ENCODE data around the gene TACC2.

DNA sequence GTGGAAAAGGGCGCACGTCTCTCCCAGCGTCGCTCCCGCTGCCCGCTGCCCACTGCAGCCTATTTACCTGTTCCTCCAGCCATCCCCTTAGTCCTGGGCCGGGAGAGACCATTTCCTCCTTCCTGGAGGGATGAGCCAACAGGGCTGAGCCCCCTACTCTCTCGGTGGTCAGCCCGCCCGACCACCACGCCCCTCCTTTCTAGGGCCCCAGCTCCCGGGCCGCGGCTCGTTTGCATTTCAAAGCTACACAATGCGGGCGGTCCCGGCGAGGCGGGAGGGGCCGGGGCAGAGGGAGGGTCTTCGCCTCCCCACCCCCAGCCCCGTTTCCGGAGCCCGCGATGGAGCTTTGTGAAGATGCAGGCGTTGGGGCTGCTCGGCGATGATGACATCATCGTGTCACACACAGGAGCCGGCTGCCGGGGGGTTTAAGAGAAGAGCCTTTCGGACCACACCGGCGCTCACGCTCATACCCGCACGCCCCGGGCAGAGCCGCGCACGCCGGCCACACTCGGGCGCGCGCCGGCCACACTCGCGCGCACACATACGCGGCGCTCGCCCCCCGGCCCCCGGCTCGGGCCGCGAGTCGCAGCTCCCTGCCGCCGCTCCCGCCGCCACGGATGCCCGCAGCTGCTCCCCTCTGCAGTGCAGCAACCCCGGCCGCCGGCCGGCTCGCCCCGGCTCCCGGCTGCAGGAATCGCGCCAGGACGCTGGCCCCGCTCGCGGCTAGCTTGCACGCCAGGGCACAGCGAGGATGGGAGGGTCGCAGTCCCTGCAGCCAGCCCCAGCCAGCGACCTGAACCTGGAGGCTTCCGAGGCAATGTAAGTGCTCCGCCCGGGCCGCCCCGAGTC is 174.4 kb downstream of the TACC2 start:
- TF ChIP-seq, protein P1, sequence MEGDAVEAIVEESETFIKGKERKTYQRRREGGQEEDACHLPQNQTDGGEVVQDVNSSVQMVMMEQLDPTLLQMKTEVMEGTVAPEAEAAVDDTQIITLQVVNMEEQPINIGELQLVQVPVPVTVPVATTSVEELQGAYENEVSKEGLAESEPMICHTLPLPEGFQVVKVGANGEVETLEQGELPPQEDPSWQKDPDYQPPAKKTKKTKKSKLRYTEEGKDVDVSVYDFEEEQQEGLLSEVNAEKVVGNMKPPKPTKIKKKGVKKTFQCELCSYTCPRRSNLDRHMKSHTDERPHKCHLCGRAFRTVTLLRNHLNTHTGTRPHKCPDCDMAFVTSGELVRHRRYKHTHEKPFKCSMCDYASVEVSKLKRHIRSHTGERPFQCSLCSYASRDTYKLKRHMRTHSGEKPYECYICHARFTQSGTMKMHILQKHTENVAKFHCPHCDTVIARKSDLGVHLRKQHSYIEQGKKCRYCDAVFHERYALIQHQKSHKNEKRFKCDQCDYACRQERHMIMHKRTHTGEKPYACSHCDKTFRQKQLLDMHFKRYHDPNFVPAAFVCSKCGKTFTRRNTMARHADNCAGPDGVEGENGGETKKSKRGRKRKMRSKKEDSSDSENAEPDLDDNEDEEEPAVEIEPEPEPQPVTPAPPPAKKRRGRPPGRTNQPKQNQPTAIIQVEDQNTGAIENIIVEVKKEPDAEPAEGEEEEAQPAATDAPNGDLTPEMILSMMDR (IDR thresholded peaks at IDR 0.05; ENCODE audit: borderline replicate concordance, extremely low read depth, low read length, poor library complexity, severe bottlenecking) = no peak
- TF ChIP-seq EZH2 (IDR thresholded peaks at IDR 0.05; ENCODE audit: borderline replicate concordance, low read depth, low read length, severe bottlenecking) = no peak

Data from DND-41 (cell line).